ENCODE measurements around the gene NUDT19.
"Not testable (repeated sequence)": the region's sequence is repeated elsewhere in the genome, so short reads cannot be mapped to it uniquely, and the experiment has no call there.

NUDT19 gene

GRCh38 chr19:32702010-32702409 lies 10.4 kb downstream of the NUDT19 start:
- no peak overlapping the region for H3K27ac ChIP-seq

GRCh38 chr19:32704006-32704405 lies 12.4 kb downstream of the NUDT19 start:
- H3K27ac ChIP-seq = not testable (repeated sequence)

More at GRCh38 chr19:32702010-32702409, 10.4 kb downstream of the NUDT19 start:
- no peak for TF ChIP-seq ZFX (IDR thresholded peaks at IDR 0.05; ENCODE audit: borderline replicate concordance)
- TF ChIP-seq CTCF (IDR thresholded peaks at IDR 0.05) = no peak

- TF ChIP-seq ZFX (IDR thresholded peaks at IDR 0.05; ENCODE audit: borderline replicate concordance) (no peak), CTCF (IDR thresholded peaks at IDR 0.05) (no peak)
These were observed 16.8 kb downstream of the NUDT19 start for GRCh38 chr19:32708457-32708856.

GRCh38 chr19:32709032-32709431 lies 17.4 kb downstream of the NUDT19 start:
- no peak overlapping the region for H3K27ac ChIP-seq
- no peak for TF ChIP-seq ZFX (IDR thresholded peaks at IDR 0.05; ENCODE audit: borderline replicate concordance)
- TF ChIP-seq CTCF (IDR thresholded peaks at IDR 0.05) = no peak

More at GRCh38 chr19:32708457-32708856, 16.8 kb downstream of the NUDT19 start:
- no peak overlapping the region for H3K27ac ChIP-seq

- no peak overlapping the region for H3K27ac ChIP-seq
- TF ChIP-seq ZFX (IDR thresholded peaks at IDR 0.05; ENCODE audit: borderline replicate concordance) = no peak
- no peak for TF ChIP-seq CTCF (IDR thresholded peaks at IDR 0.05)
These were observed 20.1 kb downstream of the NUDT19 start for GRCh38 chr19:32711747-32712146.

GRCh38 chr19:32716203-32716602 lies 24.6 kb downstream of the NUDT19 start:
- H3K27ac ChIP-seq = not testable (repeated sequence)

- no peak for TF ChIP-seq ZFX (IDR thresholded peaks at IDR 0.05; ENCODE audit: borderline replicate concordance)
- TF ChIP-seq CTCF (IDR thresholded peaks at IDR 0.05) = no peak
- H3K27ac ChIP-seq = peak overlapping the region; percentile 52
These were observed 25.9 kb downstream of the NUDT19 start for GRCh38 chr19:32717496-32717895.

GRCh38 chr19:32718286-32718685 lies 26.7 kb downstream of the NUDT19 start:
- H3K27ac ChIP-seq = peak overlapping the region; percentile 52

More at GRCh38 chr19:32718286-32718685, 26.7 kb downstream of the NUDT19 start:
- TF ChIP-seq ZFX (IDR thresholded peaks at IDR 0.05; ENCODE audit: borderline replicate concordance) (no peak), CTCF (IDR thresholded peaks at IDR 0.05) (no peak)
